ENCODE measurements around the gene BCAS1. TPM values are rescaled to one million over a fixed set of nuclear protein-coding genes. Genes with fewer than 3 reads are reported as not detected.

The BCAS1 gene
- total RNA-seq, 1 donor from 2014 or later = 4.3 TPM

Other genes with a start within 250 kb of the BCAS1 start
- 1.2 TPM for gene CYP24A1, start 103.4 kb upstream of the BCAS1 start, total RNA-seq (ENCODE audit: insufficient read depth, low replicate concordance)
- 84.7 TPM for gene PFDN4, start 137.5 kb upstream of the BCAS1 start, total RNA-seq (ENCODE audit: insufficient read depth, low replicate concordance)